HG02678 (cell line): ENCODE measurements around the gene GGACT.

ENCODE experiments used
- ATAC-seq: cut with Tn5 transposase; IDR thresholded peaks from one replicate; pipeline ENCODE4 v1.9.1; 2021; ENCODE audit warnings: mild to moderate bottlenecking, moderate library complexity; ENCODE audit not compliant: unreplicated experiment

GGACT gene

GRCh38 chr13:100483841-100484381 lies 104.7 kb downstream of the GGACT start:
- ATAC-seq, result no peak

- ATAC-seq, result no peak
Observed at GRCh38 chr13:100483139-100483538, 105.5 kb downstream of the GGACT start.

GRCh38 chr13:100480676-100481075 lies 107.9 kb downstream of the GGACT start:
- ATAC-seq, result no peak
